Panc1 (cell line): ENCODE results near the gene SLC9C1. TPM values are rescaled to one million over a fixed set of nuclear protein-coding genes. Genes with fewer than 3 reads are reported as not detected.

Experiments used
- ATAC-seq: fragments of 200-7000 bp; cut with Tn5 transposase; 2 replicates; pipeline ENCODE4 v1.9.1; 2020; ENCODE audit warnings: mild to moderate bottlenecking, moderate library complexity
- Bru-seq: library from RNA; stranded (reverse); fragments of 400-500 nt; gene quantifications from one replicate; lab custom pipeline; 2021; lab: Mats Ljungman, UMichigan
- BruChase-seq, 2 experiments: library from RNA; stranded (reverse); fragments of 400-500 nt; gene quantifications; one replicate each; lab custom pipeline; 2021; lab: Mats Ljungman, UMichigan
- BruUV-seq: library from RNA; stranded (reverse); fragments of 400-500 nt; replicated peaks from 2 replicates; lab custom pipeline; 2021; lab: Mats Ljungman, UMichigan
- CTCF ChIA-PET: fragments of 300-600 bp; sonication (Branson Sonifier 250); formaldehyde crosslinking; loops from one replicate; lab custom pipeline; 2022; ENCODE audit warnings: antibody characterized with exemption; lab: Charles Lee
- POLR2A ChIA-PET: fragments of 300-600 bp; sonication (Branson Sonifier 250); formaldehyde crosslinking; loops from one replicate; lab custom pipeline; 2022; ENCODE audit warnings: antibody characterized with exemption; lab: Charles Lee
- DNase-seq: peaks from one replicate; pipeline ENCODE4 v3.0.0-alpha.2; 2010; ENCODE audit warnings: low read depth, low spot score
- H3K27ac ChIP-seq: 2 replicates; pipeline ENCODE4 v1.5.1; 2011; ENCODE audit warnings: mild to moderate bottlenecking, low read length, inconsistent platforms
- H3K27me3 ChIP-seq: fragments of 200-500 bp; sonication (Bioruptor generic); 2 replicates; pipeline ENCODE4 v1.6.0; 2014; ENCODE audit warnings: low read length, inconsistent platforms; ENCODE audit not compliant: control insufficient read depth, insufficient read depth
- H3K36me3 ChIP-seq: fragments of 200-500 bp; sonication (Bioruptor generic); 2 replicates; pipeline ENCODE4 v1.5.1; 2014; ENCODE audit warnings: inconsistent platforms, mild to moderate bottlenecking, low read length, moderate library complexity; ENCODE audit not compliant: control insufficient read depth, insufficient read depth
- H3K4me1 ChIP-seq: 2 replicates; pipeline ENCODE4 v1.5.1; 2011; ENCODE audit warnings: inconsistent platforms, mild to moderate bottlenecking, low read length, moderate library complexity; ENCODE audit not compliant: control insufficient read depth, insufficient read depth
- H3K4me3 ChIP-seq, 2 experiments: 2 replicates each; pipeline ENCODE4 v1.5.1; 2011 to 2012; ENCODE audit warnings: low read depth in 2 of 2, low read length in 2 of 2, mild to moderate bottlenecking in 2 of 2, inconsistent platforms in 1 of 2, moderate library complexity in 1 of 2
- H3K9me3 ChIP-seq: fragments of 200-500 bp; sonication (Bioruptor generic); 2 replicates; pipeline ENCODE4 v1.5.1; 2014; ENCODE audit warnings: low read depth, mild to moderate bottlenecking, inconsistent platforms, low read length, moderate library complexity; ENCODE audit not compliant: control insufficient read depth, insufficient read depth
- CTCF ChIP-seq: fragments of 450-650 bp; IDR thresholded peaks from 2 replicates; pipeline ENCODE4 v1.5.1; 2017; ENCODE audit warnings: mild to moderate bottlenecking
- POLR2AphosphoS5 ChIP-seq: IDR thresholded peaks from 2 replicates; pipeline ENCODE4 v1.6.1; 2012; ENCODE audit warnings: mild to moderate bottlenecking, low read depth, low read length, moderate library complexity
- REST ChIP-seq, 2 experiments: IDR thresholded peaks; 2 replicates each; pipeline ENCODE4 v1.6.1; 2011 to 2012; ENCODE audit warnings: low read depth in 2 of 2, control low read depth in 1 of 2, low read length in 1 of 2, mild to moderate bottlenecking in 1 of 2, moderate library complexity in 1 of 2; ENCODE audit not compliant: insufficient read depth in 1 of 2
- SIN3A ChIP-seq: IDR thresholded peaks from 2 replicates; pipeline ENCODE4 v1.6.1; 2012; ENCODE audit warnings: low read depth, mild to moderate bottlenecking, low read length, moderate library complexity, borderline replicate concordance; ENCODE audit not compliant: insufficient read depth
- TCF7L2 ChIP-seq: IDR thresholded peaks from 2 replicates; pipeline ENCODE4 v1.6.1; 2011; ENCODE audit warnings: mild to moderate bottlenecking, low read depth, low read length, inconsistent platforms
- in situ Hi-C: cut with HindIII; loops from 2 replicates; pipeline ENCODE4 v1.10.0; 2016; ENCODE audit warnings: low sequenced_read_pairs, low pct_unique_long_range_greater_than_20kb
- intact Hi-C: fragments of 100-400 bp; cut with micrococcal nuclease; formaldehyde crosslinking; loops from one replicate; pipeline ENCODE4 v1.10.0; 2022; ENCODE audit not compliant: unreplicated experiment
- long read RNA-seq: library from polyadenylated mRNA; unstranded; transcript quantifications from one replicate; pipeline ENCODE4 v2.0.0, GENCODE V29; 2021; ENCODE audit not compliant: unreplicated experiment
- polyA plus RNA-seq: library from polyadenylated mRNA; unstranded; fragments of >200 nt; gene quantifications from one replicate; pipeline ENCODE4 v1.2.1, GENCODE V29; 2012; ENCODE audit warnings: missing spikeins; ENCODE audit not compliant: insufficient read length
- total RNA-seq: library from RNA; stranded (reverse); gene quantifications from one replicate; pipeline ENCODE4 v1.2.1, GENCODE V29; 2021; ENCODE audit not compliant: unreplicated experiment

Gene SLC9C1
- total RNA-seq (not detected), Bru-seq, nascent RNA (percentile 3 among the genes with signal in this experiment), BruChase-seq, experiment 1, labeled RNA remaining after a 2-hour chase (percentile 3 among the genes with signal in this experiment), BruChase-seq, experiment 2, labeled RNA remaining after a 6-hour chase (percentile 6 among the genes with signal in this experiment)
- polyA plus RNA-seq: not detected
- long read RNA-seq: 0 reads

- in situ Hi-C loops: no loop called here
- Histone ChIP-seq H3K4me1 (no peaks in the 10 kb centered on the region), H3K4me3 (peak within 1 kb of the TSS; percentile 19 to 49), H3K36me3 (no peaks in the 10 kb centered on the region), H3K27me3 (no peaks in the 10 kb centered on the region), H3K9me3 (no peaks in the 10 kb centered on the region), H3K27ac (no peak within 1 kb of the TSS)
- ATAC-seq (peak; percentile 92), DNase-seq (peak; percentile 58)
- BruUV-seq: no TSS peak
- intact Hi-C loops: loop anchor here (1.0 to 5.0 kb wide), 2 partner anchors 156 to 226 kb away; no protein-coding TSS in a partner anchor
- TF ChIP-seq CTCF (peak; percentile 78), POLR2AphosphoS5 (no peak)
- CTCF ChIA-PET: interaction anchor here (0.6 to 1.1 kb wide), 4 partner anchors 144 to 280 kb away, joined by 3 to 13 read pairs (median 4); no protein-coding TSS in a partner anchor
- POLR2A ChIA-PET: no interaction called here
Measured at GRCh38 chr3:112293368-112294321, at the start of gene SLC9C1. SLC9C1 (minus strand) TSS chr3:112294216; CDS start chr3:112286791, 7,425 bp downstream.

GRCh38 chr3:112341386-112341785, 47.4 kb upstream of the SLC9C1 start:
- ATAC-seq (no peak), DNase-seq (no peak)
- Histone ChIP-seq H3K9me3 (no peaks in the 10 kb centered on the region), H3K4me1 (no peaks in the 10 kb centered on the region), H3K4me3 (no peak overlapping the region), H3K36me3 (no peaks in the 10 kb centered on the region), H3K27ac (no peak overlapping the region), H3K27me3 (peaks cover under 1% of the 10 kb centered on the region; the same call in 1 of the 2 replicates)
- in situ Hi-C loops (no loop called here), intact Hi-C loops (no loop called here)
- ChIA-PET POLR2A (no interaction called here), CTCF (no interaction called here)
- no TSS peak for BruUV-seq
- TF ChIP-seq CTCF (no peak), SIN3A (no peak), POLR2AphosphoS5 (no peak), TCF7L2 (no peak), REST (IDR thresholded peaks at IDR 0.05; ENCODE audit: insufficient read depth in 1 of 2, low read depth in 2 of 2, low read length in 1 of 2) (no peak)
